GM19455 (cell line): ENCODE results near the gene ARID3B.
A peak's percentile ranks its signal among the peaks of the same experiment; 100 is the strongest.
"Not testable (repeated sequence)": the region's sequence is repeated elsewhere in the genome, so short reads cannot be mapped to it uniquely, and the experiment has no call there.

Source experiments
- ATAC-seq: cut with Tn5 transposase; IDR thresholded peaks from one replicate; pipeline ENCODE4 v1.9.1; 2021; ENCODE audit not compliant: unreplicated experiment

Gene ARID3B

DNA sequence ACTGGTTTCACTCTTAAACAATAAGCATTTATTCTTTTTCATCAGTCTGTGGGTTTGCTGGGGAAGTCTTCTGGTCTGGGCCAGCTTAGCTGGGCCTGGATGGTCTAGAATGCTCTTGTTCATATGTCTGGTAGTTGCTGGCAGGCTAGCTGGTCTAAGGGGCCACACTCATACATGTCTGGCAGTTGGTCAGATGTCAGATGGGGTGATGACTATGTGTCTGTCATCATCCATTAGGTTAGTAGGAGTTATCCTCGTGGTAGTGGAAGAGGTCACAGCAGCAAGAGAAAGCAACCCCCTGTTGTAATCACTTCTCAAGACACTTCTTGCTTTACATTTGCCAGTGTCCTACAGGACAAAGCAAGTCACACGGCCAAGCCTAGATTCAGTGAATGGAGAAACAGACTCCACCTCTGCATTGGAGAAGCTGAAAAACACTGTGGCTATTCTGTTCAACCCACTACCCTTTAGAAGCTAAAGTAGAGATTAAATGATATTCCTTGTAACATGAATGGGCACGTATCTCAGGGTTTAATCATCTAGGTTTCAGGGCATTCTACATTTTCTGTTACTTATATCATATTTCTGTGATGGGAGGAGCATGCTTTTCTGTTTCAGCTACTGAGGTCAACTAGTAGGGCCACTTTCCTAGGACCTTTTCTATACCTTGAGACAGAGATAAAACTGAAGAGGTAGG is 5.5 kb upstream of the ARID3B start:
- no peak for ATAC-seq

DNA sequence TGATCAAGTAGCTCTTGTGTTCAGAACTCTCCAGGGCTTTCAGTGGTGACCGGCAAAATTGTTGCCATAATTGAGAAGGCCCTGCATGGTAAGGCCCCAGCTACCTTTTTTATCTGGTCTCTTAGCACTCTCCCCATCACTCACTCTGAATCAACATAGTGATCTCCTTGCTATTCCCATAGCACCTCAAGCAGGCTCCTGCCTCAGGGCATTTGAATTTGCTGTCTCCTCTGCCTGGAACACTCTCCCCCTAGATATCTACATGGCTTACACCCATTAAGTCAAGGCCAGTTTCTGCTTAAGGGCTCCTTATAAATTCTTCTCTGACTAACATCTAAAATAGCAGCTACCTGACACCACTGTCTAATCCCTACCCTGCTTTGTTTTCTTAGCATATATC is 3.3 kb upstream of the ARID3B start:
- ATAC-seq = no peak

- ATAC-seq = not testable (repeated sequence)
Observed at GRCh38 chr15:74539521-74539920, 1.5 kb upstream of the ARID3B start.

GRCh38 chr15:74540161-74540760 is 759 bp upstream of the ARID3B start:
- no peak for ATAC-seq

DNA sequence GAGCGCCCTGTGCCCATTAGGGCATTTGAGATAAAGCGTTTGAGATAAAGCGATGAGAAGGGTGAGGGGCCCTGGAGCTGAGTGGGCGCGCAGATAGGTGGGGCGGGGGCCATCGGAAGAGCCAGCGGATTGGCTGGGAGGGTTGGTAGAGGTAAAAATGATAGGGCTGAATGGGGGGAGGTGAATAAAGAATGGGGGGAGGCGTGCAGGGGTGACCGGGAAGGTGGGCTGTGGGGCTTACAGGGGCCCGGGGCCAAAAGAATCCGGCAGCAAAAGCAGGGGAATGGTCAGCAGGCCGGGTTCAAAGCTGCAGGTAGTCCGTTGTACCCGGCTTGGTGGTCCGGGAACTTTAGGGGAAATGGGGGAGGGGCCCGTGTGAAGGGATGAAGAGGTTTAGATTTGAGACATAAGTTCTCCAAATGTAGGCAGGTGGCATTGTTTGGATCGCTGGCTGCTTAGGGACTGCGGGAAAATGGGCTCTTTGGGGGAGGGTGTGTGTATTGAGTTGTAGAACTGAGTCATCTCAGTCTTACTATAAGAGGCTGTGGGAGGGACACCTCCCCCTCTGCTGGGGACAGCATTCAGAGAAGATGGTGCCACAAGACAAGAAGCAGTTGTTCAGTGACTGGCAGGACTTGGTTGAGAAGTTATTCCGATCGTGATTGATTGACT is 610 bp downstream of the ARID3B start:
- peak; percentile 50 for ATAC-seq

GRCh38 chr15:74542166-74543042 is 1.4 kb downstream of the ARID3B start:
- no peak for ATAC-seq

DNA sequence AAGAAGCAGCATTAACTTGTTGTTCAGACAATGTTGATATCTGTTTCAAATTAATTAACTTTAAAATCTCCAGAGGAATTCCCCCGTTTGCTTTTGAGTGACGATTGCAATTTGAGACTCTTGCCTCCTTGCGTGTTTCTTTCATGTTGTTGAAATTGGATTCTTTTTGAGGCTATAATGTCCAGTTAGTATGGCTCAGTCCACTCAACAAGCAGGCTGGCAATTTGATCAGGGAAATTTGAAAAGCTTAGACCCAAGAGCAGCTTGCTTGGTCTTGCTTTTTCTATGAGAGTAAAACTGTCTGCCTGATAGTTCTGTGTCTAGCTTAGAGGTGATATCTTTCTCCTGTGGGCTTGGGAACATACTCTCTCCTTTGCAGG is 2.0 kb downstream of the ARID3B start:
- no peak for ATAC-seq

DNA sequence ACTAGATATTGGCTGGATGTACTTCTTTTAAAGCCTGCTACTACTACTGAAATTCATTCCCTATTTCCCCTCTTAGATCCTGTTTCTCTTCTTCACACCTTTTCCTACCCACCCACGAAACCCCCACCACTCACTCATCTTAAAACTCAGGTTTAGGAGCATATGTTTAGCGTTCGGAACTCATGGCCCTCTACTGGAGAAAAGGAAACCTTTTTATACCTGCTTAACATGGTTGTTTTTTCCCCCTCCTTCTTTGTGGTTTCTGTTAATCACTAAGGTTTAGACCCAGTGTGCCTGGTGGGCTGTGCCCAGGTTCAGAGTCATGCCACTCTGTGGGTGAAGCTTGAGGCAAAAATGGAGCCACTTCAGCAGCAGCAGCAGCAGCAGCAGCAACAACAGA is 2.6 kb downstream of the ARID3B start:
- ATAC-seq = no peak

DNA sequence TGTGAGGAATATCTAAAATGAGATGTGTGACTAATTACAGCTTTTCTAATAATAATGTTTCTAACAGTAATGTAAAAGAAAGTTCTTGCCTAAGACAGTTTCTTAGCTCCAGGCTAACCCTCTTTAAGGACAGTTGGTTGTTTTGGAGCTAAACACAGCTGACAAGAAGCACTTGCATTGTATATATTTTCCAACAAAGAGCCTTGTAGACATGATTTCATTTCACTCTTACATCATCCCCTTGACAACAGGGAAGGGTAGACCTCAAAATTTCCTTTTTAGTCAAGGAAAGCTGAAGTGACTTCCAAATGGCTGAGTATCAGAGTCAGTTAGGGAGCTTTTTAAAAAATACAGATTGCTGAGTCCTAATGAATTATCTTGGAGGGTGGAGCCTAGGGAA is 4.1 kb downstream of the ARID3B start:
- ATAC-seq = no peak

GRCh38 chr15:74545776-74546656 is 5.0 kb downstream of the ARID3B start:
- peak; percentile 62 for ATAC-seq

- ATAC-seq = no peak
Observed at GRCh38 chr15:74547616-74548015, 6.6 kb downstream of the ARID3B start.

DNA sequence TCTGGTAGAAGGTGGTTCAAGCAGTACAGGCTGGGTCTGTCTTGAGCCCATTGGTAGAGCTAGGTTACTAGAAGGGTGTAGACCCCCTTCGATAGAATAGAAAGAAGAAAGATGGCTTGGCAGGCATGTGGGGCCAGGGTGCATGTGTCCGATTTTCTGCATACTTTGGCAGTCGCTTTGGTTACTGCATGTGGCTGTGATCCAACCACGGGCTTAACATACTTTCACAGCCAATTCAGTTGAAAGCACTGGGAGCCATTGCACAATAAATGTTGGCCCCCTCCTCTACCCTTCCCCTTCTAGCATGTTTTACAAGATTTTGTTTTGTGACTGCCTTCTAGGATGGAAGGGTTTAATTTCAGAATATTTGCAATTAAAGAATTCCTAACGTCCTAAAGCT is 7.2 kb downstream of the ARID3B start:
- ATAC-seq = no peak

GRCh38 chr15:74549816-74550215 is 8.8 kb downstream of the ARID3B start:
- ATAC-seq = no peak

GRCh38 chr15:74551714-74552113 is 10.7 kb downstream of the ARID3B start:
- ATAC-seq = no peak

DNA sequence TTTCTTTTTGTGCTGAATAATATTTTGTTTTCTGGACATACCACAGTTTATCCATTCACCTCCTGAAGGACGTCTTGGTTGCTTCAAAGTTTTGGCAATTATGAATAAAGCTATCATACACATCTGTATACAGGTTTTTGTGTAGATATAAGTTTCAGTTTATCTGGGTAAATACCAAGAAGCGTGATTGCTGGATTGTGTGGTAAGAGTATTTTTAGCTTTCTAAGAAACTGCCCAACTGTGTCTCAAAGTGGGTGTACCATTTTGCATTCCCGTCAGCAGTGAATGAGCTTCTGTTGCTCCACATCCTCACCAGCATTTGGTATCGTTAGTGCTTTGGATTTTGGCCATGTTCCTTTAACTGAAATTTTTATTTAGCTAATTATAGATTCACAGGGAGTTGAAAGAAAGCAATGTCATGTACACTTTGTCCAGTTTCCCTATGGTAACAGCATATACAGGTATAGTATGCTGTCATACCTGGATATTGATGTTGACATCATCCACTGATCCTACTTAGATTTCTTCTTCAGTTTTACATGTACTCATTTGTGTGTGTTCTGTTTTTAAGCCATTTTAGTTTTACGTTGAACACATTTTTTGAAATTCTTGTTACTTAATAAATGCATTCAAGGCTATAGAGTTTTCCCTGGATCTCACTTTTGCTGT is 11.9 kb downstream of the ARID3B start:
- no peak for ATAC-seq

DNA sequence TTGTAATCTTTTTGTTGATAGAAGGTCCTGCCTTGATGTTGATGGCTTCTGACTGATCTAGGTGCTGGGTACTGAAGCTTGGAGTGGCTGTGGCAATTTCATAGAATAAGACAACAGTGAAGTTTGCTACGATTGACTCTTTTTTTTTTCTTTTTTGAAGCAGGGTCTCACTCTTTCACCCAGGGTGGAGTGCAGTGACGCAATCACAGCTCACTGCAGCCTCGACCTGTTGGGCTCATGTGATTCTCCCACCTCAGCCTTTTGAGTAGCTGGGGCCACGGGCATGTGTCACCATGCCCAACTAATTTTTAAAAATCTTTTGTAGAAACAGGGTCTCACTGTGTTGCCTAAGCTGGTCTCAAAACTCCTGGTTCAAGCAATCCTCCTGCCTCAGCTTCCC is 14.2 kb downstream of the ARID3B start:
- no peak for ATAC-seq

DNA sequence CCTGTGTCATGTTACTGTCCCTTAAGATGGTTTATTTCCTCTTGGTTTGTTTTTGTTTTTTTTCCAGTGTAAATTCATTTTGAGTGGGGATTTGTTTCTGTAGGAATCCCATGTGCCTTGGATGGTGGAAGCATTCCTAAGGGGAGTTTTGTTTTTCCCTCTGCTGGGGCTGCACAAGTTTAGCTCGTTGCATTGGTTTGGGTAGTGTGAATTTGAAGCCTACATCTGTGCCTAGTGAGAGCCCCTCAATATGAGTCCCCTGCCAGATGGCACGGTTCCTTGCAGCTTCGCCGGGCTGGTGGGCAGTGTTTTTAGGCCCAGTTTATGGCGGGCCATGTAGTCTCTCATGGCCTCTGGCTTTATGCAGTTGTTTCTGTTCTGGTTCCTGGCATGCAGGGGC is 17.7 kb downstream of the ARID3B start:
- no peak for ATAC-seq

DNA sequence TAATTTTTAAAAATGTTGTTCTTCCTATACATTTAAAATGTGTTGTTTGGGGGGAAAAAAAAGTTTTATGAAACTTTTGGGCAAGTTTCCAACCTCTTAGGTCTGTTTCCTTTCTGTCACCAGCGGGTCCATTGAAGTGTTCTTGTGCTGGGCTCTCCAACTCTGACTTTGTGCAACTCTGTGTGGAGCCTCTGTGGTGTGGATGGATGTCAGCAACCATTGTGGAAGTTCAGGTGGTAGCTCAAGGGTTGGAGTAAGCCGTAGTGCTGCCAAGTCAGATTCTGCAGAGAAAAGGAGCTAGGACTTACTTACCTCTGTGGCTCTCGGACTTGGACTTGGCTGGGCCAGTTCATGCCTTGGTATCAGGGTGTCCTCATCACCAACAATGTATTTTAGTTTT is 22.4 kb downstream of the ARID3B start:
- no peak for ATAC-seq

GRCh38 chr15:74564182-74564581 is 23.2 kb downstream of the ARID3B start:
- ATAC-seq = no peak
